GM23248 (cell line): ENCODE results near the gene B3GNT2. TPM values are rescaled to one million over a fixed set of nuclear protein-coding genes. Genes with fewer than 3 reads are reported as not detected.

Source experiments
- DNase-seq: peaks from one replicate; pipeline ENCODE4 v3.0.0-alpha.2; 2015
- H2AFZ ChIP-seq: fragments of 200-600 bp; sonication (generic); 2 replicates; pipeline ENCODE4 v1.6.1; 2016; ENCODE audit warnings: antibody characterized with exemption
- H3F3A ChIP-seq: fragments of 200-600 bp; sonication (generic); 2 replicates; pipeline ENCODE4 v1.6.1; 2016; ENCODE audit warnings: mild to moderate bottlenecking, antibody characterized with exemption, mixed run types; ENCODE audit not compliant: insufficient read depth
- H3K27ac ChIP-seq: fragments of 200-600 bp; sonication (generic); 2 replicates; pipeline ENCODE4 v1.5.1; 2016; ENCODE audit warnings: mild to moderate bottlenecking
- H3K27me3 ChIP-seq: fragments of 200-600 bp; sonication (generic); replicated peaks from 2 replicates; pipeline ENCODE4 v1.6.1; 2016; ENCODE audit warnings: mild to moderate bottlenecking; ENCODE audit not compliant: insufficient read depth
- H3K36me3 ChIP-seq: fragments of 200-600 bp; sonication (generic); 2 replicates; pipeline ENCODE4 v1.6.1; 2016; ENCODE audit warnings: low read depth, mild to moderate bottlenecking
- H3K4me1 ChIP-seq: fragments of 200-600 bp; sonication (generic); 2 replicates; pipeline ENCODE4 v1.6.1; 2016; ENCODE audit warnings: mild to moderate bottlenecking; ENCODE audit not compliant: insufficient read depth
- H3K4me2 ChIP-seq: fragments of 200-600 bp; sonication (generic); one replicate; pipeline ENCODE4 v1.6.1; 2016; ENCODE audit warnings: mild to moderate bottlenecking; ENCODE audit not compliant: unreplicated experiment
- H3K4me3 ChIP-seq: fragments of 200-600 bp; sonication (generic); 2 replicates; pipeline ENCODE4 v1.5.1; 2016; ENCODE audit warnings: mild to moderate bottlenecking
- H3K79me2 ChIP-seq: fragments of 200-600 bp; sonication (generic); 2 replicates; pipeline ENCODE4 v1.6.1; 2016; ENCODE audit warnings: mild to moderate bottlenecking; ENCODE audit not compliant: insufficient read depth
- H3K9ac ChIP-seq: fragments of 200-600 bp; sonication (generic); 2 replicates; pipeline ENCODE4 v1.6.1; 2016; ENCODE audit warnings: mild to moderate bottlenecking
- H3K9me2 ChIP-seq: fragments of 200-600 bp; sonication (generic); 2 replicates; pipeline ENCODE4 v1.6.1; 2016; ENCODE audit warnings: mixed run types, mild to moderate bottlenecking, moderate library complexity; ENCODE audit not compliant: insufficient read depth
- H3K9me3 ChIP-seq: fragments of 200-600 bp; sonication (generic); one replicate; pipeline ENCODE4 v1.6.1; 2017; ENCODE audit warnings: low read depth
- H4K20me1 ChIP-seq: fragments of 200-600 bp; sonication (generic); 2 replicates; pipeline ENCODE4 v1.6.0; 2016; ENCODE audit not compliant: insufficient read depth
- EZH2 ChIP-seq: fragments of 200-600 bp; sonication (generic); IDR thresholded peaks from 2 replicates; pipeline ENCODE4 v1.6.1; 2018; ENCODE audit warnings: antibody characterized with exemption, mild to moderate bottlenecking; ENCODE audit not compliant: insufficient read depth, poor library complexity, severe bottlenecking
- EZH2phosphoT487 ChIP-seq: fragments of 200-600 bp; sonication (generic); IDR thresholded peaks from 2 replicates; pipeline ENCODE4 v1.6.1; 2018; ENCODE audit warnings: antibody characterized with exemption, moderate library complexity, mild to moderate bottlenecking, low read depth; ENCODE audit not compliant: insufficient read depth
- WGBS, 2 experiments: methylation state at CpG; one replicate each; pipeline ENCODE4 v1.1.6; 2015 to 2017; ENCODE audit warnings: low lambda C conversion rate in 2 of 2, low coverage in 1 of 2; ENCODE audit errors: missing lambda C conversion rate in 2 of 2; 5-methylcytosine and 5-hydroxymethylcytosine counted together
- in situ Hi-C: fragments of 300-500 bp; cut with MboI; formaldehyde crosslinking; loops from 2 replicates; pipeline ENCODE4 v1.15.0; 2020
- polyA plus RNA-seq: library from polyadenylated mRNA; unstranded; fragments of >200 nt; fragmentation: Nextera tagmentation; extraction: Ambion mirVana; gene quantifications from 2 replicates; pipeline ENCODE4 v1.2.1, GENCODE V29; 2016
- total RNA-seq: library from RNA; depleted of rRNA; stranded (reverse); fragments of >200 nt; shearing (Covaris generic); gene quantifications from 2 replicates; pipeline ENCODE4 v1.2.3, GENCODE V29; 2014

B3GNT2 gene
- total and polyA plus RNA-seq, 2 experiments from 2014 or later = 11.0 to 14.2 TPM

DNA sequence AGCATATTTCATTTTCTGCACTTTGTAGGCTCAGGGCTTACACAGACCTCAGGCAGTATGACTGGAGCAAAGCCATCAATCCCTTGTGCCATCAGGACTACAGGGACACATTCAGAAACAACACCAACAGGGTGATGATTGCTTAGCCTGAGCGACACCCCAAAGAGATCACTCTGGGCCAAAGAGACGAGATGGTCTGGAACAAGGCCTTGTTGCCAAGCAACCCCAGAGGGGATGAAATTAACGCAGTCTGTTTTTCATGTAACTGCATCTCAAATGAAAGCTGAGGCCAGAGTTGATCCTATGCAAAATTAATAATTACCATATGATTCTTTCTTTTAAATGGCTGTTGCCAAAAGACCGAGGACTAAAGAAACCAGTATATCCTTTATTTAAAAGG, 20.2 kb upstream of the B3GNT2 start:
- in situ Hi-C loops = no loop called here

DNA sequence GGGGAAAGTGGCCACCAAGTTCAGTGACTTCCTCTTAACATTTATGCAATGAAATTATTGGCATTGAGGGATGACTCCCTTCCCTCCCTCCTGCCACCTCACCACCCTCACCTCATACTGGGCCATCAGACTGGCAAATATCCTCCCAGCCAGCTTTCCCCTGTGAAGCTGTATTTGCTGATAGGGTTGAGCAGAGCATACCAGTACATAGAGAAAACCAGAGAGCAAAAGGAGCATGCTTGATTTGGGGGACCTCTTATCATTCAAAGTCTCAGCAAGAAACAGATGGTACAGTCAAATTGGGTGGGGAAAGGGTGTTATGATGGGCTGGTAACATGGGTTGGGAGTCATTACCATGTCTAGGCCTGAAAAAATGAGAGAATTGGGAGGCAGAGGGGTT, 19.1 kb upstream of the B3GNT2 start:
- H3K4me3 ChIP-seq = no peak overlapping the region
- no peak overlapping the region for H3K9ac ChIP-seq
- H3K79me2 ChIP-seq = no peaks in the 10 kb centered on the region
- H2AFZ ChIP-seq = no peak overlapping the region
- no peaks in the 10 kb centered on the region for H3K36me3 ChIP-seq
- no peak overlapping the region for H3K27ac ChIP-seq
- TF ChIP-seq EZH2 = no peak
- no peak for TF ChIP-seq EZH2phosphoT487
- no peak for DNase-seq
- no peaks in the 10 kb centered on the region for H3K9me3 ChIP-seq
- no peaks in the 10 kb centered on the region for H3F3A ChIP-seq
- no peaks in the 10 kb centered on the region for H3K27me3 ChIP-seq
- H3K9me2 ChIP-seq = no peaks in the 10 kb centered on the region
- no peaks in the 10 kb centered on the region for H4K20me1 ChIP-seq
- H3K4me2 ChIP-seq = no peak overlapping the region
- no peaks in the 10 kb centered on the region; the same call in 1 of the 2 replicates for H3K4me1 ChIP-seq
- in situ Hi-C loops = no loop called here

More for the DNA sequence above, 20.2 kb upstream of the B3GNT2 start:
- H3K36me3 ChIP-seq = no peaks in the 10 kb centered on the region
- TF ChIP-seq EZH2phosphoT487 = no peak
- no peak for TF ChIP-seq EZH2
- no peaks in the 10 kb centered on the region for H3F3A ChIP-seq
- no peaks in the 10 kb centered on the region; the same call in 1 of the 2 replicates for H3K4me1 ChIP-seq
- H3K27me3 ChIP-seq = no peaks in the 10 kb centered on the region
- no peak overlapping the region for H3K9ac ChIP-seq
- H3K4me2 ChIP-seq = no peak overlapping the region
- H3K4me3 ChIP-seq = no peak overlapping the region
- 41 to 43% methylated on average over 4 of the region's 4 CpGs for WGBS, 2 experiments
- H3K9me2 ChIP-seq = no peaks in the 10 kb centered on the region
- H3K79me2 ChIP-seq = no peaks in the 10 kb centered on the region
- H3K27ac ChIP-seq = no peak overlapping the region
- H3K9me3 ChIP-seq = no peaks in the 10 kb centered on the region
- DNase-seq = no peak
- H2AFZ ChIP-seq = no peak overlapping the region
- H4K20me1 ChIP-seq = no peaks in the 10 kb centered on the region

DNA sequence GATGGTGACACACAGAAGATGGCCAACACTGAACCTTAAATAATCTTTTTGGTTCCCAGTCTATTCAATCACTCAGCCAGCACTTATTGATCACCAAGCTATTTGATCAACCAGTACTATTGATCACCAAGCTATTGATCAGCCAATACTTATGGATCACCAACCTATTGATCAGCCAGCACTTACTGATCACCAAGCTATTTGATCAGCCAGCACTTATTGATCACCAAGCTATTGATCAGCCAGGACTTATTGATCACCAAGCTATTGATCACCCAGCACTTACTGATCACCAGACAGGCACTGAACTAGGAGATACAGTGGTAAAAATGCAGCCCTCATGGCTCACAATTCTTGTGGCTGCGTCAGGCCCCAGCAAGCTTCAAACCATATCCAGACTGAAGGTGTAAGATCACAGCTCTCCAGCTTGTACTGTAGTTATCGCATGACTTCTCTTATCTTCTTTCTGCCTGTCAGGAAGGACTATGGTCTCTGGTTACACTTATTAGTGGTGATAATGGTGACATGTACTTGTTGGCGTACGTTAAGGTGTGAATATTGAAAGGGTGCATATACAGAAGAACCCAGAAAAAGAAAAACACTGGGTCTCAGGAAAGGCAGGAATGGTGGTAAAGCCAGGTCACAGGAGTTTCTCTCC, 18.4 kb upstream of the B3GNT2 start:
- Histone ChIP-seq H3K36me3 (no peaks in the 10 kb centered on the region), H3K9me3 (no peaks in the 10 kb centered on the region), H3K9ac (no peak overlapping the region), H3K27me3 (no peaks in the 10 kb centered on the region), H3K79me2 (no peaks in the 10 kb centered on the region), H3F3A (no peaks in the 10 kb centered on the region), H3K4me1 (no peaks in the 10 kb centered on the region; the same call in 1 of the 2 replicates), H3K4me2 (no peak overlapping the region), H3K27ac (no peak overlapping the region), H3K4me3 (no peak overlapping the region), H4K20me1 (no peaks in the 10 kb centered on the region), H2AFZ (no peak overlapping the region), H3K9me2 (no peaks in the 10 kb centered on the region)
- no peak for DNase-seq
- in situ Hi-C loops = no loop called here
- TF ChIP-seq EZH2phosphoT487 = no peak
- no peak for TF ChIP-seq EZH2
- WGBS, 2 experiments = 91% methylated on average over 4 of the region's 4 CpGs

DNA sequence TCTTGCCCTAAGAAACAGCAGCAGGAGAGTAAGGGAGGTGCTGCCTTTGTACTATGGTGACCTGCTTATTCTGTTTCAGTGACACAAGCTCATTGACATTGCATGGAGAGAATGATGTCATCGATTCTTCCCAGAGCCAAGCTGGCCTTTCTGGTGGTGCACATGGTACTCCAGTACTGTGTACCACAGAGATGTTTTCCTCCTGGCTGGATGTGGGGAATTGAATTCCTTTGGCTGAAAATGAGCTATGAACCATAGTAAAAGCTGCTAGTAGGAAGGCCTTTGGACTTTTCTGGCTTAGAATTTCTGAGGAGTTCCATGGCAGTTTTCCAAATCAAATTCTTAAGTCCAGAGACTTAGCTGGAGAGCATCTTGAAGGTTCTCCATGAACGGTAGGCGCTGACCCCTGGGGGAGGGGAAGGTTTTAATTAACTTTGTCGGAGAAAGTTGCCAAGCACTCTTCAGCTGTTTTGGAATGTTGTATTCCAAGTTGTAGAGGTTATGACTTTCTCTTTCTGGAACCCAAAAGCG, 17.1 kb upstream of the B3GNT2 start:
- no peaks in the 10 kb centered on the region for H3F3A ChIP-seq
- no peaks in the 10 kb centered on the region for H3K79me2 ChIP-seq
- no peaks in the 10 kb centered on the region for H3K9me2 ChIP-seq
- no peak overlapping the region for H2AFZ ChIP-seq
- H3K4me3 ChIP-seq = no peak overlapping the region
- H3K9ac ChIP-seq = no peak overlapping the region
- H3K4me1 ChIP-seq = no peaks in the 10 kb centered on the region; the same call in 1 of the 2 replicates
- in situ Hi-C loops = no loop called here
- no peaks in the 10 kb centered on the region for H4K20me1 ChIP-seq
- H3K27ac ChIP-seq = no peak overlapping the region
- H3K9me3 ChIP-seq = no peaks in the 10 kb centered on the region
- WGBS, 2 experiments = 15 to 20% methylated on average over 5 of the region's 5 CpGs
- no peaks in the 10 kb centered on the region for H3K27me3 ChIP-seq
- DNase-seq = peak; percentile 56
- no peak for TF ChIP-seq EZH2
- no peak overlapping the region for H3K4me2 ChIP-seq
- no peaks in the 10 kb centered on the region for H3K36me3 ChIP-seq

DNA sequence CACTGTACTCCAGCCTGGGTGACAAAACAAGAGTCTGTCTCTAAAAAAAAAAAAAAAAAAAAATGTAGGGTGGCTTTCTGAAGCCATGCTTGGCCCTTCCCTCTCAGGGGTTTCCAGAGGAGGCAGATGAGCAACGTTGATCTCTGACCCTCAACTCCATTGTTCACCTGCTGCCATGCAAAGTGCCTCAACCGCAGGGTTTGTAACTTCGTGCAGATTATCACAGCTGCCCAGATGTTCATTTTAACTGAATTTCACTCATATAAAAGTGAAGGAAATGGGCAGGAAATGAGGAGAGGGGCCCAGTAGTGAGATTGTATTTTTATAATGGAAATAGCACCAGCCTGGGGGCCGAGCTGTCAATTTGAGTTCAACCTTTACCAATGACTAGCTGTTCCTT, 14.9 kb upstream of the B3GNT2 start:
- no peak overlapping the region for H3K27ac ChIP-seq
- no peaks in the 10 kb centered on the region for H3K27me3 ChIP-seq
- H3K9me2 ChIP-seq = no peaks in the 10 kb centered on the region
- no peaks in the 10 kb centered on the region for H3K79me2 ChIP-seq
- 82 to 92% methylated on average over 4 of the region's 4 CpGs for WGBS, 2 experiments
- in situ Hi-C loops = no loop called here
- H3K4me1 ChIP-seq = no peaks in the 10 kb centered on the region; the same call in 1 of the 2 replicates
- no peak overlapping the region for H3K4me2 ChIP-seq
- no peaks in the 10 kb centered on the region for H3K36me3 ChIP-seq
- H3K9me3 ChIP-seq = no peaks in the 10 kb centered on the region
- no peaks in the 10 kb centered on the region for H4K20me1 ChIP-seq
- no peaks in the 10 kb centered on the region for H3F3A ChIP-seq
- no peak overlapping the region for H2AFZ ChIP-seq
- TF ChIP-seq EZH2 = no peak
- TF ChIP-seq EZH2phosphoT487 = no peak
- DNase-seq = no peak
- no peak overlapping the region for H3K9ac ChIP-seq
- no peak overlapping the region for H3K4me3 ChIP-seq
